Fibroblast of lung (primary cell): ENCODE measurements around the gene NPM1. TPM values are rescaled to one million over a fixed set of nuclear protein-coding genes. Genes with fewer than 3 reads are reported as not detected.
A peak's percentile ranks its signal among the peaks of the same experiment; 100 is the strongest.

ENCODE experiments used
- DNase-seq, 2 donors: peaks; one replicate each; pipeline versions ENCODE4 v3.0.0 to v3.0.0-alpha.2; 2010; ENCODE audit warnings: low read depth in 2 of 2
- H2AFZ ChIP-seq: 2 replicates; pipeline ENCODE4 v1.5.1; 2012; ENCODE audit warnings: low read length, control low read depth, inconsistent platforms
- H3K27ac ChIP-seq: 2 replicates; pipeline ENCODE4 v1.5.1; 2011; ENCODE audit warnings: low read length, control low read depth; ENCODE audit not compliant: insufficient read depth
- H3K27me3 ChIP-seq: 2 replicates; pipeline ENCODE4 v1.5.1; 2011; ENCODE audit warnings: mild to moderate bottlenecking, low read length; ENCODE audit not compliant: control insufficient read depth, insufficient read depth
- H3K36me3 ChIP-seq: 2 replicates; pipeline ENCODE4 v1.5.1; 2011; ENCODE audit warnings: low read length; ENCODE audit not compliant: control insufficient read depth, insufficient read depth
- H3K4me1 ChIP-seq: 2 replicates; pipeline ENCODE4 v1.5.1; 2011; ENCODE audit warnings: low read length; ENCODE audit not compliant: control insufficient read depth, insufficient read depth; ENCODE audit errors: extremely low read depth
- H3K4me2 ChIP-seq: 2 replicates; pipeline ENCODE4 v1.5.1; 2011; ENCODE audit warnings: low read length, control low read depth; ENCODE audit not compliant: insufficient read depth; ENCODE audit errors: extremely low read depth
- H3K4me3 ChIP-seq, 4 experiments: fragments of 200-600 bp in 1 of 4; sonication (generic) in 1 of 4; replicated peaks in 1 of 4; 2 replicates each; pipeline ENCODE4 v1.5.1; 2011 to 2016; ENCODE audit warnings: low read length in 4 of 4, low read depth in 3 of 4, mild to moderate bottlenecking in 3 of 4, control low read depth in 2 of 4, inconsistent platforms in 1 of 4, mixed read lengths in 1 of 4; ENCODE audit not compliant: insufficient read depth in 1 of 4; ENCODE audit errors: control extremely low read depth in 1 of 4
- H3K79me2 ChIP-seq: 2 replicates; pipeline ENCODE4 v1.5.1; 2012; ENCODE audit warnings: mild to moderate bottlenecking, low read length, inconsistent platforms; ENCODE audit not compliant: control insufficient read depth, insufficient read depth
- H3K9ac ChIP-seq: 2 replicates; pipeline ENCODE4 v1.5.1; 2011; ENCODE audit warnings: mild to moderate bottlenecking, low read length, control low read depth; ENCODE audit not compliant: insufficient read depth
- H3K9me3 ChIP-seq: 2 replicates; pipeline ENCODE4 v1.5.1; 2012; ENCODE audit warnings: low read depth, low read length; ENCODE audit not compliant: control insufficient read depth, insufficient read depth
- H4K20me1 ChIP-seq: 2 replicates; pipeline ENCODE4 v1.5.1; 2011; ENCODE audit warnings: low read length; ENCODE audit not compliant: control insufficient read depth, insufficient read depth; ENCODE audit errors: extremely low read depth
- CTCF ChIP-seq, 2 donors: IDR thresholded peaks in 1 of 2; conservative IDR thresholded peaks in 1 of 2; 1 replicate in 1 of 2; 2 replicates in 1 of 2; pipeline ENCODE4 v1.5.1; 2011 to 2012; ENCODE audit warnings: low read length in 2 of 2, control low read depth in 1 of 2, inconsistent platforms in 1 of 2, low read depth in 1 of 2, mild to moderate bottlenecking in 1 of 2
- EZH2 ChIP-seq: IDR thresholded peaks from 2 replicates; pipeline ENCODE4 v1.5.1; 2012; ENCODE audit warnings: low read length, control low read depth, mild to moderate bottlenecking; ENCODE audit errors: missing control alignments
- polyA plus RNA-seq, 2 donors: library from polyadenylated mRNA; depleted of rRNA in 1 of 2; stranded (reverse) in 1 of 2; unstranded in 1 of 2; fragments of >200 nt; gene quantifications; 2 replicates each; pipeline ENCODE4 v1.2.1, GENCODE V29; 2011 to 2012; ENCODE audit warnings: missing spikeins in 1 of 2
- total RNA-seq: library from RNA; depleted of rRNA; stranded (reverse); fragments of >200 nt; gene quantifications from 2 replicates; pipeline ENCODE4 v1.2.1, GENCODE V29; 2014

Gene NPM1
- total and polyA plus RNA-seq, 2 donors (not counting 1 experiment from before 2014, with no cell fraction given): 1,067 to 4,158 TPM

DNA sequence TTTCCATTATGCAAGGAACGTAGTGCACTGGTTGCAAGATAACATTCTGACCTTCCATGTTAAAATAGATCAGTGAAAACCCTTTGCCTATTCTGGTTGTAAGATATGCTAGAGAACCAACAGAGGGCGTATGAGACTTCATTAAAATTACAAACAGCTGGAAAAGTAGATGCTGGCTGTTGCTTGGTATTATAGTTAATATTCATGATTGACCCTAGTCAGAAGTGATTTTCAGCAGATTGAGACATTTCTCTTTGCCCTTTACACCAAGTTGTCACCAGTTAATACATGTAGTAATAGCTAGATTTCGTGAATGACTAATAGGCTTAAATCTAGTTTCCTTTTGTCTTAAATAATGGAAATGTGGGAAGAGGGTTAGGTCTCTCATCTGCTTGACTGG, 18.0 kb downstream of the NPM1 start:
- H3K36me3 ChIP-seq: peaks cover 13% of the 10 kb centered on the region
- no peak overlapping the region for H3K9ac ChIP-seq
- H3K27ac ChIP-seq: no peak overlapping the region
- no peak overlapping the region for H3K4me2 ChIP-seq
- peaks cover 58% of the 10 kb centered on the region for H3K79me2 ChIP-seq
- peaks cover 6% of the 10 kb centered on the region for H4K20me1 ChIP-seq
- peak; percentile 18 to 55 for DNase-seq
- no peaks in the 10 kb centered on the region for H3K9me3 ChIP-seq
- no peak overlapping the region for H3K4me3 ChIP-seq
- TF ChIP-seq CTCF (conservative IDR thresholded peaks at IDR 0.05 in 1 of 2, IDR thresholded peaks at IDR 0.05 in 1 of 2; ENCODE audit: low read depth in 1 of 2, low read length in 2 of 2) (peak; percentile 42 to 56), EZH2 (no peak)
- H2AFZ ChIP-seq: no peak overlapping the region
- peaks cover 5% of the 10 kb centered on the region for H3K4me1 ChIP-seq
- no peaks in the 10 kb centered on the region for H3K27me3 ChIP-seq

GRCh38 chr5:171407234-171407633, 19.6 kb downstream of the NPM1 start:
- TF ChIP-seq EZH2 (no peak), CTCF (conservative IDR thresholded peaks at IDR 0.05 in 1 of 2, IDR thresholded peaks at IDR 0.05 in 1 of 2; ENCODE audit: low read depth in 1 of 2, low read length in 2 of 2) (no peak)
- Histone ChIP-seq H3K36me3 (peaks cover 16% of the 10 kb centered on the region), H4K20me1 (peaks cover 7% of the 10 kb centered on the region)

GRCh38 chr5:171409164-171410136, 21.8 kb downstream of the NPM1 start:
- Histone ChIP-seq H3K79me2 (peaks cover 55% of the 10 kb centered on the region), H3K27me3 (no peaks in the 10 kb centered on the region), H4K20me1 (peaks cover 7% of the 10 kb centered on the region), H3K9ac (no peak overlapping the region), H3K27ac (peak overlapping the region; percentile 12), H3K4me2 (peak overlapping the region; percentile 35), H3K4me3 (no peak overlapping the region), H3K4me1 (peaks cover 5% of the 10 kb centered on the region), H3K9me3 (no peaks in the 10 kb centered on the region), H3K36me3 (peaks cover 16% of the 10 kb centered on the region), H2AFZ (no peak overlapping the region)
- TF ChIP-seq CTCF (conservative IDR thresholded peaks at IDR 0.05 in 1 of 2, IDR thresholded peaks at IDR 0.05 in 1 of 2; ENCODE audit: low read depth in 1 of 2, low read length in 2 of 2) (no peak), EZH2 (no peak)
- no peak for DNase-seq

More at GRCh38 chr5:171407234-171407633, 19.6 kb downstream of the NPM1 start:
- no peak overlapping the region for H3K4me2 ChIP-seq
- no peak overlapping the region for H2AFZ ChIP-seq
- H3K27me3 ChIP-seq: no peaks in the 10 kb centered on the region
- DNase-seq: no peak
- peaks cover 5% of the 10 kb centered on the region for H3K4me1 ChIP-seq
- no peaks in the 10 kb centered on the region for H3K9me3 ChIP-seq
- H3K27ac ChIP-seq: no peak overlapping the region
- peaks cover 54% of the 10 kb centered on the region for H3K79me2 ChIP-seq
- no peak overlapping the region for H3K4me3 ChIP-seq
- H3K9ac ChIP-seq: no peak overlapping the region
